ENCODE measurements around the gene RPGR. TPM values are rescaled to one million over a fixed set of nuclear protein-coding genes. Genes with fewer than 3 reads are reported as not detected.

RPGR gene
- total RNA-seq = 9.1 and 9.2 TPM in 2 replicates
- long read RNA-seq, full-length matches to known transcripts = 6 of 47 reads
- long read RNA-seq, partial matches to known transcripts = 28 of 47 reads
- long read RNA-seq, other reads (novel, unspliced or antisense) = 13 of 47 reads

- H3K9me3 Mint-ChIP-seq = peaks cover 4% of the 10 kb centered on the region
- no peaks in the 10 kb centered on the region for H3K36me3 Mint-ChIP-seq (ENCODE audit: low read depth)
- DNase-seq (ENCODE audit: low read depth, low spot score) = peak; percentile 83
- peak; percentile 73 for TF ChIP-seq CTCF (conservative IDR thresholded peaks at IDR 0.05)
- peak within 1 kb of the TSS; percentile 95 for H3K4me3 Mint-ChIP-seq
- H3K27me3 Mint-ChIP-seq (ENCODE audit: low read depth) = no peaks in the 10 kb centered on the region
- H3K4me1 Mint-ChIP-seq = peaks cover 16% of the 10 kb centered on the region
- H3K27ac Mint-ChIP-seq (ENCODE audit: unreplicated experiment) = peak within 1 kb of the TSS; percentile 99
Observed at GRCh38 chrX:38327007-38327774, at the start of gene RPGR. TSS of gene RPGR (minus strand) at chrX:38327509. CDS start at chrX:38327367, 142 bp downstream.

GRCh38 chrX:38376747-38377146 is 49.4 kb upstream of the RPGR start:
- Mint-ChIP-seq H3K36me3 (ENCODE audit: low read depth) (peaks cover 3% of the 10 kb centered on the region), H3K27ac (ENCODE audit: unreplicated experiment) (no peak overlapping the region), H3K9me3 (peaks cover 5% of the 10 kb centered on the region), H3K27me3 (ENCODE audit: low read depth) (peaks cover 3% of the 10 kb centered on the region), H3K4me3 (no peak overlapping the region), H3K4me1 (no peaks in the 10 kb centered on the region)
- no peak for DNase-seq (ENCODE audit: low read depth, low spot score)
- no peak for TF ChIP-seq CTCF (conservative IDR thresholded peaks at IDR 0.05)

- Mint-ChIP-seq H3K4me1 (no peaks in the 10 kb centered on the region), H3K36me3 (ENCODE audit: low read depth) (peaks cover 3% of the 10 kb centered on the region), H3K4me3 (no peak overlapping the region), H3K27ac (ENCODE audit: unreplicated experiment) (no peak overlapping the region), H3K27me3 (ENCODE audit: low read depth) (peaks cover 3% of the 10 kb centered on the region), H3K9me3 (peaks cover 5% of the 10 kb centered on the region)
- DNase-seq (ENCODE audit: low read depth, low spot score) = peak; percentile 1
- TF ChIP-seq CTCF (conservative IDR thresholded peaks at IDR 0.05) = peak; percentile 51
Observed at GRCh38 chrX:38375891-38376290, 48.6 kb upstream of the RPGR start.

- no peak for TF ChIP-seq CTCF (conservative IDR thresholded peaks at IDR 0.05)
- peaks cover 3% of the 10 kb centered on the region for H3K27me3 Mint-ChIP-seq (ENCODE audit: low read depth)
- no peak for DNase-seq (ENCODE audit: low read depth, low spot score)
- H3K36me3 Mint-ChIP-seq (ENCODE audit: low read depth) = peaks cover 3% of the 10 kb centered on the region
- H3K9me3 Mint-ChIP-seq = peaks cover 11% of the 10 kb centered on the region
- H3K27ac Mint-ChIP-seq (ENCODE audit: unreplicated experiment) = no peak overlapping the region
- no peaks in the 10 kb centered on the region for H3K4me1 Mint-ChIP-seq
- H3K4me3 Mint-ChIP-seq = no peak overlapping the region
Observed at GRCh38 chrX:38374431-38374830, 47.1 kb upstream of the RPGR start.

- Mint-ChIP-seq H3K27me3 (ENCODE audit: low read depth) (peaks cover 3% of the 10 kb centered on the region), H3K9me3 (peaks cover 8% of the 10 kb centered on the region), H3K4me1 (no peaks in the 10 kb centered on the region), H3K4me3 (no peak overlapping the region), H3K27ac (ENCODE audit: unreplicated experiment) (no peak overlapping the region), H3K36me3 (ENCODE audit: low read depth) (no peaks in the 10 kb centered on the region)
- no peak for TF ChIP-seq CTCF (conservative IDR thresholded peaks at IDR 0.05)
- DNase-seq (ENCODE audit: low read depth, low spot score) = no peak
Observed at GRCh38 chrX:38371641-38372040, 44.3 kb upstream of the RPGR start.
